ELF-1 (cell line): ENCODE measurements around the gene MCAM.

Source experiments
- DNase-seq: peaks from one replicate; pipeline ENCODE4 v3.0.0-alpha.2; 2016; ENCODE audit warnings: low read depth, low spot score

MCAM gene, protein sequence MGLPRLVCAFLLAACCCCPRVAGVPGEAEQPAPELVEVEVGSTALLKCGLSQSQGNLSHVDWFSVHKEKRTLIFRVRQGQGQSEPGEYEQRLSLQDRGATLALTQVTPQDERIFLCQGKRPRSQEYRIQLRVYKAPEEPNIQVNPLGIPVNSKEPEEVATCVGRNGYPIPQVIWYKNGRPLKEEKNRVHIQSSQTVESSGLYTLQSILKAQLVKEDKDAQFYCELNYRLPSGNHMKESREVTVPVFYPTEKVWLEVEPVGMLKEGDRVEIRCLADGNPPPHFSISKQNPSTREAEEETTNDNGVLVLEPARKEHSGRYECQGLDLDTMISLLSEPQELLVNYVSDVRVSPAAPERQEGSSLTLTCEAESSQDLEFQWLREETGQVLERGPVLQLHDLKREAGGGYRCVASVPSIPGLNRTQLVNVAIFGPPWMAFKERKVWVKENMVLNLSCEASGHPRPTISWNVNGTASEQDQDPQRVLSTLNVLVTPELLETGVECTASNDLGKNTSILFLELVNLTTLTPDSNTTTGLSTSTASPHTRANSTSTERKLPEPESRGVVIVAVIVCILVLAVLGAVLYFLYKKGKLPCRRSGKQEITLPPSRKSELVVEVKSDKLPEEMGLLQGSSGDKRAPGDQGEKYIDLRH

DNA sequence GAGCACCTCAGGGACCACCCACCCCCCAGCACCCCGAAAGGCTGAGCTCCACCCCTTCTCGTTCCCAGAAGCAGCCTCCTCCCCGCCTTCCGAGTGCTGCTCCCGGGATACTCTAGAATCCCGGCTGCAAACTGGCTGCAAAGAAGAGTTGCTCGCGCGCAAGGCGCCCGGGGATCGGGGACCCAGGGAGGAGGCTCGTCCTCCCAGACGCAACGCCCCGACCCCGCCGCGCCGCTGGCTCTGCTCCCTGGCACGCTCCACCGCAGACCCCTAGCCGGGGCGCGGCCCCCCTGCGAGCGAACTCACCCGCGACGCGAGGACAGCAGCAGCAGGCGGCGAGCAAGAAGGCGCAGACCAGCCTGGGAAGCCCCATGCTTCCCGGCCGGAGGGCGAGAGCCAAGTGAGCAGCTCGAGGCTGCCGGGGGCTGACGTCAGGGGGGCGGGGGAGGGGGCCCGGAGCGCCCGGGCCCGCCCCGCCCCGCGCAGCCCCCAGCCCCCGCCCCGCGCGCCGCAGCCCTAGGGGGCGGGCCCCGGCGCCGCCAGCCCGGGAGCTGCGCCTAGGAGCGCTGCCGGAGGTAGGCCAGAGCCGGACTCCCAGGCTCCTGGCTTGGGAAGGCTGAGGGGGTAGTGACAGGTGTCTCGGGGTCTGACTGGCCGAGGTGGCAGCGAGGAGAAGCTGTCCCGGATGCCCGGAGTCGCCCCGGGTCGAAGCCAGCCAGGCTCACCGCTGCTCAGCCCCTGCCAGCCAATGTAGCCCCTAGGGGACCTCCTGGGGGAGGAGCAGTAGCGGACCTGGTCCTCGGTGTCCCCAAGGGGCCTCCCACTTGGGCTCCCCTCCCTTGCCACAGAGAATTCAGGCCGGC is at the start of gene MCAM:
Gene MCAM (minus strand): TSS at position 402 of the 863 bp plus-strand sequence. CDS start 29 bp downstream, at position 373.
- peak; percentile 56 for DNase-seq

DNA sequence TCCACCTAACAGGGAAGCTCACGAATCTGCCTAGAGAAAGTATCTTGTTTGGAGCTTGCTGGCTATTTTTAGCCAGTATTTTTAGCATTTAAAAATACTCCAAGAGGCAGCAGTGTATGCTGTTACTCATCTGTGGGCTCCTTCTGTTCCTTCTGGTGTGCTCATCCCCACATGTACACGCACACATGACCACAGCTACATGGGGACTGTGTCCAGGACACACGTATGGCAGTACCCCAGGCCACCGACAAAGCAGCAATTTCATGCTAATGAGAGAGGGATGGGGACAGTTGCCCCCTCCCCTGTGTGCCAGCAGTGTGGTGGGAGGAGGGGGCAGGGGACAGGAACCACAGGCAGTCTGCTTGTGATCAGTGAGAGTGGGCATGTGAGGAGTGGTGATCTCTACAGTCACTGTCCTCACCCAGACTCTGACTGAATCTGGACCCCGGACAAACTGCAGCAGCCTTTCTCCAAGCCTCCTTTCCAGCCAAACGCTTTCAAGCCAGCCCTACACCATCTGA is 48.2 kb upstream of the MCAM start:
- no peak for DNase-seq

DNA sequence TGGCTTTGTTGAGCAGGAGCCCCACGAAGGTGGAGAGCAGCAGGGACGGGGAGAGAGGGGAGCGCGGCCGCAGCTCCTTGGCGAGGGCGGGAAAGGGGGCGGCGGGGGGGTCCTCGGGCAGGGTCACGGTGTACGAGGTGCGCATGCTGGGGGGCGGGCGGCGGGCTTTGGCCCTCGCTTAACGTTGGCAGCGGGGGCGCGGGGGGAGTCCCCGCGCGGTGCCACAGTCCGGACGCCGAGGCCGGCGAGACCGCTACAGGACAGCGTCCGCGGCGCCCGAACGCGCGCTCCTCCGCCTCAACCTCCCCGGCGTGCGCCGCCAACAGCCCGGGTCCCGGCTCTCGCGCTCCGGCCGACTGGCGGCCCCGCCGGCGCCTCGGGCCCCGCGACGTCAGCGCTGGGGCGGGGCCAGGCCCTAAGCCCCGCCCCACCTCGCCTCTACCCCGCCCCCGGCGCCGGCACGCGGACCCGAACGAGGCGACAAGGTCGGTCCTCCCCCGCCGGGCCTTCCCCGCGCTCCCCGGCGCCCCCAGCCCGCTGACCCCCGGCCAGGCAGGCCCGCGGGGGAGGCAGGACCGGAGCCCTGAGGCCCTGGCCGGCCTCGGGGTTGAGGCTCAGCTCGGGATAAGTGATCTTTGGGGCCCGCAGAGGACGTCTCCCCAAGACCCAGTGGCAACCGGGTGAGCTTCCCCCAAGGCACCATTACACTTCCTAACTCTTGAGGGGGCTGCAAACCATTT is 47.1 kb upstream of the MCAM start:
- DNase-seq, result peak; percentile 35

DNA sequence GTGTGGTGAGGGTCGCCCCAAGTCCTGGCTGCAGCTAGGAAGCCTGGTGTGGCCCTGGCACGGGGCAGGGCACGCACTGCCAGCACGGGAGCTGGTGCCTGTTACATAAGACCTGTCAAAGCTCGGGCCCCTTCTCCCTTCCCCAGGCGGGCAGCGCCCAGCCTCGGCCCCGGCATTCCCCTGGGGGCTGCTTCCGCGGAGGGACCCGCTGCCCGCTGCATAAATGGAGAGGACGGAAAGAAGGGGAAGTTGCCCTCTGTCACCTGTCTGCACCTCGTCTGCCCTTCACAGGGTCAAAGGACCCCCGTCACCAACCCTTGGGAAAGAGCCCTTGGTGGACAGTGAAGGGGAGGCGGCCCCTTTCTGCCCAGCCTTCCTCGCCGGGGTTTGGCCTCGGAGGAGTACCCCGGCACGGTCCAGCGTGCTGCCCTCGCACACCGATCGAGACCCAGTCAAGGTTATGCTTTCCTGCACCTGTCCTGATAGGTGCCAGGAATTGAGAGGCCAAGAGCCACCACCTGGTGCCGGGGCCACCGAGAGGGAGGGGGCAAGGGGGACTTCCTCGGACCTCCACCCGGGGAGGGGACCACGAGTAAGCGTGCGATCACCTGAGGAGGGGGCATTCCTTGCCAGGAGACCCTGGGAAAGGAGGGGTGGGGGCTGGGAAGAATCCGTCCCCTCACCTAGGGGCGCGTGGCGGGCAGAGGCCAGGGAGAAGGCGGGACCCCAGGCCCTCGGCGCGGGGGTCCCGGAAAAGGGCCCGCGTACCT is 46.3 kb upstream of the MCAM start:
- peak; percentile 18 for DNase-seq

DNA sequence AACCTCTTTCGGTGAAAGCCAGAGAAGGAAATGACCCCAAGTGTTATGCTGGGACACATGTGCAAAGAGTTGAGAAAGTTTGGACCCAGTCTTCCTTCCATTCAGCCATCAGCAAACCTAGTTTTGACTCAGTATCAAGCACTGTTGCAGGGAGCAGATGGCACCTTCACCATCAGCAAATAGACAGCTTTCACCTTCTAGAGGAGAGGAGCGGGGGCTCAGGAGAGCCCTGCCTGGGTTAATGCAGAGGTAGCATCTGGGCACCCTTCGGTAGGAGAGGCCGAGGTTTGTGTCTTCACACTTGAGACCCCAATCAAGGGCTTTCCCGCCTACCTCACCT is 45.8 kb upstream of the MCAM start:
- DNase-seq, result no peak

DNA sequence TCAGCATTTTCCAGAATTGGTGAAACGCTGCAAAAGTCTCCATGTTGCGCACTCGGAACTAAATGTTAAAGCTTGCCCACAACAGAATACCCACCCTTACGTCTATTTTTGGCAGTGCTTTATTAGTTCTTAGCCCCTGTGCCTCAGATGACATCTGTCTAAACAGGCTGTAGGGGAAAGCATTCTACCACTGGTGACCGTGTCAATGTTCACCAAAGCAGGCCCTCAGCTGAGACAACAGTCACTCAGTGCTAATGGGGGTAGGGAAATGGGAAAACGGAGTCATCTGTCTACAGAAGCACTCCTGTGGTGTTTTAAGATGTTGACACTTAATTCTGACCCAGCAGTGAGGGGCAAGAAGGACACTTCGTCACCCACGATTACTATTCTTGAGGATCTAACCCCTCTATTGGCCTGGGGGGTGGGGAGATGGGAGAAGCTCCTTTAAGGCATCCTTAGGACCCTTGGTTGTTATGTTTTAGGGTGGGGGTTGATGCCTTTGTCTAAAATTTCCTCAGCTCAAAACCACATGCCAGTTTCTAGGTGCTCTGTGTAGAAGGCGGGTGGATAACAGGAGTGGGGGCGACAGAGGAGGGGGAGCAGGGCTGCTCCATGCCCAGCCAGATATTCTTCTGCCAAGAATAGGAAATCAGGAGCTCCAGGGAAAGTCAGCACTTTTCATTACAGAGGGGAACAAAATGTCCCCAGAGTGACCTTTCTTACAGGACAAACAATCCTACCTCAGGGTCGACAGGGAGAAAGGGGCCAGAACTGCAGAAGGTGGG is 45.2 kb upstream of the MCAM start:
- no peak for DNase-seq

DNA sequence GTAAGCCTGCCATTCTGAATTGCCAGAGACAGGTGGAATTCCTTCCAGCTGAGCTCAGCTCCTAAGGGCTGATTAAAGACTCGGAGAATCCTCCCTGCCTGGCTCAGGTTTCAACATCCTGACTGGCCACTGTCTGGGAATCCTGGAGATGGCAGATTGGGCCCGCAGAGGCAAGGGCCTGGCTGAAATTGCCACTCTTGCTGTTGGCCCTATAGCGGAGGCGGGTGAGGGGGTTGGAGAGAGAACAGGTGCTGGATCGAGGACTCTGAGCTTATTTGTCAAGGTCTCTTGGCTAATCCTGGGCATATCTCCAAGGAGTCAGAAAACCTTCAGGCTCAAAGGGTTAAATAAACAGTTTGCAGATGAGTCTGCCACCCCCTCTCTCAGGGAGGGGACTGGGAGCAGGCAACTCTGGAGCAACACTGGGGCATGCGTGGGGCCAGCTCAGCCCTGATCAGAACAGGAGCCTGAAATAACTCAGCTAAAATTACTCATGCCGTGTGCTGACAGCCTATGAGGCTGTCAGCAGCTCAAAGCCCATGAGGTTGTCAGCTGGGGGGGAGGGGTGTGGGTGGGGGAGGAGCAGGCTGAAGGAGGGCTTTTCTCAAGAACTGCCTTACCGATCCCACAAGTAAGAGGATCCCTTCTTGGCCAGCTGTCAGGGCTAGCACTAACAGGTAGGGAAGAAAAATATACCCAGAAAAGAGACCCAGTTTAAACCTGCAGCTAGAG is 44.3 kb upstream of the MCAM start:
- peak; percentile 90 for DNase-seq

DNA sequence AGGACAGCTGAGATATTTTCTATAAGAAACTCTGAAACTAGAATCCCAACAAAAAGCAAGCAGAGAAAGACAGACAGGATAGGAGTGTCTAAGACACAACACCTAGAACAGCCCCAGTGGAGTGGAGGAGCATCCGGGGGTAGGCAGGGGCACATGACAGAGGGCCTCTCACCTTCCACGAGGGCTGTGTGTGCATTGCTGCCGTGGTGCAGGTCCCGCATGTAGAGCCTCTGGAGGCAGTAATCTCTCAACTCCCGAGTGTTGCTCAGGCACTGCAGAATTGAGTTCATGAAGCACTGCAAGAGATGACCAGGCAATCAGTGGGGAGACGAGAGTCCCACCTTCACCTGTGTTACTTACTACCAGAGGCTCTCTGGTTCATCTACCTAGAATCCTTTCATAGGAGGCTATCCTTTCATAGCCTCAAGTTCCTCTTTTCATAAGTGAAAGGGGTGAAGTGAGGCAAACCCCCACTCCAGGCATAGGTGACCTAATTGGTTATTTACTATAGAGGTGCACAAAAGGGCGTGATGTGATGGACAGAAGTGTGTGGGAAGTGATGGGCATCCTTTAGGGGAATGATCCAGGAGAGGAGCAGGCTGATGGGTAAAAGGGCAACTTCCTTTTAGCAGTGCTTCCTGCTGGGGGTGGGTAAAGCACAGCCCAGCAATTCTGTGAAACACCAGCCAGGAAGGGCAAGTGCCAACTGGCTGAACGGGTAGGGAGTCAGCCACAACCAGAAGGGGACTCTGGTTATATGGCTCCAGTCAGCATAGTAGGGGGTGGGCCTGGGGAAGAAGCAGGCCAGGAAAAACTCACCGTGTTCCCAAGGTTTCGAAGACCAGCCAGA is 42.7 kb upstream of the MCAM start:
- no peak for DNase-seq

DNA sequence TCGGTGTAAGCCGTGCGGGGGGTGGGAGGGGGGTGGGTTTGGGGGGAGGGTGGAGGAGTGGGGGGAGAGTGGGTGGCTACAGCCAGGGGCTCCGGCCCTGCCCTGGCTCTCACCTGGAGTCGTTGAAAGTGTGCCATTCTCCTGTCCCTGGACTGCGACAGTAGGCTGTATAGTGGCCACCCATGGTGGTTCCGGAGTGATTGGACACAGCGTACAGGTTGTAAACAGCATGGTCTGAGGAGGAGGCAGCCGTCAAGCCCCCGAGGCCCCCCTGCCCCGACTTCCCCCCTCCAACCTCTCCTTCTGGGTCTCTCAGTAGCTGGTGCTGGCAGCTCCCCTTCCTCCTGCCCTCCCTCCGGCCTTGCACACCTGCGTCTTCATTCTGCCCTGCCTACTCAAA is 40.1 kb upstream of the MCAM start:
- DNase-seq, result no peak

DNA sequence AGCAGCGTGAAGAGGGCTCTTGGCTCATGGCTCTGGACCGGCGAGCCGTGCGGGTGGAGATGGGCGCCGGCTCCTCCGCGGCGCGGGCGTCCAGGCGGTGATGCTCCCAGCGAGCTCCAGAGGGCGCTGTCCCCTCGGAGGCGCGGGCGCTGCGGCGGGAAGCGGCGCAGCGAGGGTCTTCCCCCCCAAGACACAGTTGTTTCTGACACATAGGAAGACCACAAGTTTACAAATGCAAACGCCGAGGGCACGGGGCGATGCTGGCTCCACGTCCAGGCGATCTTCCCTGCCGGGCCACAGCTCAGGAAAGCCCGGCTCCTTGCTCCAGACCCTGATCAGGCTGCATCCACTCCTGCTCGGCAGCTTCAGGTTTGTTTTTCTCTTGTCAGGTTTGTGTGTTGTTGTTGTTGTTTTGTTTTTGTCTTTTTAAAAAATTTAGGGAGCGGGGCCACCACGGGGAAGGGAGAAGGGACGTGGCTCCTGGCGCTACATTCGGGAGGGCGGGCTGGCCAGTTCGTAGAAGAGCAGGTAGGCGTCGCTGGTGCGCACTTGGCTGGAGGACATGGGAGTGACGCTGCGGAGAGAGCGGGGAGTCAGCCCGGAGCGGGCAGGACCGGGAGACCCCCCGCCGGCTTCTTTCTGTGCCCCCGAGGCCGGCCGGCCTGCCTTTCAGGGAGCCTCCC is 39.6 kb upstream of the MCAM start:
- DNase-seq, result peak; percentile 87

DNA sequence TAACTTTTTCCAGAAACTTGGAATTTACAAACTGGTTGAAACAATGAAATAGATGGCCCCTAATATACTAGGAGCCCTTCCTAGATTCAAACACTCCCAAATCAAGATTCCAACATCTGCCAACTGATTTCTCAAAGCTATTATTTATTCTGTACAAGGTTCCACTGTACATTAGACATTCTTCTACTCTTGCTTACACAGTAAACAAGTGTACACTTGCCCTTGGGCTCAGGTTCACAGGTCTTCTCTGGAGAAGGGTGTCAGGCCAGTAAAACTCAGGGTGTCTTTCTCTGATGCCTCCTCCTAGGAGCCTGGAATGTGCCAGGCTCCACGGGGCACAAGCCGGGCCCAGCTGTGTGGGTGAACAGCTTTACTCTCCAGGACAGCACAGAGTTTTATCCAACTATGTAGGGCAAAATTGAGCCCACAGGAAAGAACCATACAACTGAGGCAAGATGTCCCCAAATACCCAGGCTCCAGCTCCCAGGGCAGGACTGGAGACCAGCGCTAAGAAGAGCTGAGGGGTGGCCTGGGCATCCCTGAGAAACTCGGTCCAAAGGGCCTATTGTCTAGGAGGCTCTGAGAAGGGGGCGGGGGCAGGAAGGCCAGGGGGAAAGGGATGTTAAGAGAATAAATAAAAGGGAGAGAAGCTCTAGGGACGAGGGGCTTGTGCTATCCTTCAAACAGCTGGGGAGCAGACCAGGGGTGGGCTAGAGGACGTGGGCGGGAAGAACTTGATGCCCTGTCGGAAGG is 38.3 kb upstream of the MCAM start:
- no peak for DNase-seq

DNA sequence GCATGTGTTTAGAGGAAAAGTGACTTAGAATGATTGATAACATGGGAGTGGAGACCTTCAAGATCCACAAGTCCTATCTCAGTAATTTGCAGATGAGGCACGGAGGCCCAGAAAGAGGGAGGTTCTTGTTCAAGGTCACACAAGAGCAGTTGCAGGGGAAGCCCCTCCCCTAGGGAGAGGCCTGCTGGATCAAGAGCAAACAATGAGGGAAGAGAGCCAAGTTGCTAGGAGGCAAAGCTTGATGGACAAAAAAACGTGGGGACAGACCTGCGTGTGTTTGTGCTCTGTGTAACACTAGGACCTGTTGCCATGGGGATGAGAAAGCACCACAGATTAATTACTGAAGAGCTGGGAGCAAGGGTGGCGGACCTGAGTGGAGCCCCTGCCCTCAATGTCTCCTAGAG is 35.9 kb upstream of the MCAM start:
- DNase-seq, result no peak

DNA sequence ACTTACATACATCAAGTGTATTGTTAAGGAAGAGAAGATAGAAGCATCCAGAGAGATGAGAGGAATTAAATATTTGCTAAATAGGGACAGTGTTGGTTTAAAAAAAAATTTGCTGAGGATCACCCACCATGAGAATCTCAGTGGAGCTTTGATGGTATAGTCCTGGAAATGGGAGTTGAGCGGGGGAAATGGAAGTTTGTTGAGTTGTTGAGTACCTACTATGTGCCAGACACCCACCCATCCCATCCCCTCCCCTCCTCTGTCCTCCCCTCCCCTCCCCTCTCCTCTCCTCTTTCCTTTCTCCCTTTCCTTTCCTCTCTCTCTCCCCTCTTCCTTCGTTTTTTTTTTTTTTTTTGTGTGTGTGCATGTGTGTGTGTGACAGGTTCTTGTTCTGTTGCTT is 34.3 kb upstream of the MCAM start:
- DNase-seq, result no peak

DNA sequence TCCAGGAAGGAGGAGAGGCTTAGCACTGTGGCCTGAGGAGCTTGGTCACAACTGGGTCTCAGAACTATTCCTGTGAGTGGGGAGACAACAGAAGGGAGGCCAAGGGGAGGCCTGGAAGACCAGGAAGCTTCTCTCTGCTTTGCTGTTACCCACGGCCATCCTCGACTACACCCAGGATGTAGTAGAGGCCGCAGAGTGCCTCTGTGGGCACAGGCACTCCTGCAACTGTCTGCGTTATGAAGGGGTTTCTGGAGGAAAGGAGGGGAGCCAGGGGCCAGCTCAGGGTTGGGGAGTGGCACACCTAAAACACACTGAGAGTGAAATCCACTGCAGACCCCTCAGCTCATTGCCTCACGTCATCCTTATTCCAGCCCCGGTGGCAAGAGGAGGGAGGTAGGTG is 33.4 kb upstream of the MCAM start:
- no peak for DNase-seq

DNA sequence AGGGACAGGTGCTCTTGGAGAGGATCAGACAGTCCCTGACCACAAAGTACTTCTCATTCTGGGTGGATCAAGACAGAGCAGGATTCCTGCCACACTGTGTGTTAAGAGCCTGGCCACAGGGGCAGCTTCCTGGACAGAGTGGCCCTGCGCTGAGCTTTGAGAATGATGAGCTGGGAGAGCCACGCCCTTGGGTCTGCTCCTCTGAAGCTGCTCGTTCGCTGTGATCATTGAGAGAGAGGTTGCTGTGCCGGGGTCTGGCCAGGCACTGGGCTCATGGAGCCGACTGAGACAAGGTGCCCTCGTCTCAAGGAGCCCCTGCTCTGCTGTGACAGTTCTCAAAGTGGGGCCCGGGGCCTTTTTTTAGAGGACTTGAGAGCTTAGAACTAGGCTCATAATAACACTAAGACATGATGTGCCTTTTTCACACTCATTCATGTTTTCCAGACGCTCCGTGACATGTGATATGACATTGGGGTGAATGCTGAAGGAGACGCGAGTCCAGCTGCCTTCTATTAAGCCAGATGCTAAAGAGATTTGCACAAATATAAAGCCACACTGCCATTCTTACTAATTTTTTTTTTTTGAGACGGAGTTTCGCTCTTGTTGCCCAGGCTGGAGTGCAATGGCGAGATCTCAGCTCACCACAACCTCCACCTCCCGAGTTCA is 31.1 kb upstream of the MCAM start:
- DNase-seq, result no peak

DNA sequence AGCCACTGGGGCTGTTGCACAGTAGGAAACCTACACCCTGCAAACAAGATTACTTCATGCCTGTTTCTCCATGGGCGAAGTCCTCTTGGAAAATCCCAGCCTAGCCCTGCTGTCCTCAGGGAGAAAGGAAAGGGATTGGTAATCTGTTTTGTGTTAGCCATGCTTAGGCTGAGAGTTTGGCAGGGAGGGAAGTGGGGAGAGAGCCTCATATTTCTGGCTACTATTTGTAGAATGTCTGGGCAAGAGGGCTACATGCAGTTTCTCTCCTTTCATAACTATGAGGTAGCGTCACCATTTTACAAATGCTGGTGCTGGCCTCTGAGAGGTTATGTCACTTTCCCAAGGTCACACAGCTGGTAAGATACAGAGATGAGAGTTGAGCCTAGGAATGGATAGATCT is 30.3 kb upstream of the MCAM start:
- no peak for DNase-seq
